22Rv1 (cell line): ENCODE measurements around the gene BFSP2.

Experiments used
- H3K27ac ChIP-seq: fragments of 450-650 bp; 2 replicates; pipeline ENCODE4 v1.5.1; 2017
- ZFX ChIP-seq: fragments of 450-650 bp; IDR thresholded peaks from 2 replicates; pipeline ENCODE4 v1.6.1; 2017; ENCODE audit warnings: antibody characterized with exemption, borderline replicate concordance
- TF ChIP-seq, protein P1 (sequence below): fragments of 450-650 bp; IDR thresholded peaks from 2 replicates; pipeline ENCODE4 v1.5.1; 2017; ENCODE audit warnings: mild to moderate bottlenecking

BFSP2 gene

DNA sequence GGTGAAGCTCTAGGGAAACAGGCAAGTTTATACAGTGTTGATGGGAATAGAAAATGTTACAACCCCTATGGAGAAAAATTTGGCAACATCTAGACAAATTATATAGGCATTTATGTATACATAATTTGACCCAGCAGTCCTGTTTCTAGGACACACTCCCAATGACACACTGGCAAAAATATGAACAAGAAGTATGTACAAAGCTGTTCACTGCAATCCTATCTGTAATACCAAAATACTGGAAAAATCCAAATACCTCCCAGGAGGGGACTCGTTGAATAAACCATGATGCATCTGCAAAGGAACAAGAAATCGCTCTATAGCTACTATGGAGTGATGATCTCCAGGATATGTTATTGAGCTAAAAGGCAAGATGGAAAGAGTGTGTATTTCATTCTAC, 8.5 kb downstream of the BFSP2 start:
- H3K27ac ChIP-seq: no peak overlapping the region
- TF ChIP-seq, protein P1, sequence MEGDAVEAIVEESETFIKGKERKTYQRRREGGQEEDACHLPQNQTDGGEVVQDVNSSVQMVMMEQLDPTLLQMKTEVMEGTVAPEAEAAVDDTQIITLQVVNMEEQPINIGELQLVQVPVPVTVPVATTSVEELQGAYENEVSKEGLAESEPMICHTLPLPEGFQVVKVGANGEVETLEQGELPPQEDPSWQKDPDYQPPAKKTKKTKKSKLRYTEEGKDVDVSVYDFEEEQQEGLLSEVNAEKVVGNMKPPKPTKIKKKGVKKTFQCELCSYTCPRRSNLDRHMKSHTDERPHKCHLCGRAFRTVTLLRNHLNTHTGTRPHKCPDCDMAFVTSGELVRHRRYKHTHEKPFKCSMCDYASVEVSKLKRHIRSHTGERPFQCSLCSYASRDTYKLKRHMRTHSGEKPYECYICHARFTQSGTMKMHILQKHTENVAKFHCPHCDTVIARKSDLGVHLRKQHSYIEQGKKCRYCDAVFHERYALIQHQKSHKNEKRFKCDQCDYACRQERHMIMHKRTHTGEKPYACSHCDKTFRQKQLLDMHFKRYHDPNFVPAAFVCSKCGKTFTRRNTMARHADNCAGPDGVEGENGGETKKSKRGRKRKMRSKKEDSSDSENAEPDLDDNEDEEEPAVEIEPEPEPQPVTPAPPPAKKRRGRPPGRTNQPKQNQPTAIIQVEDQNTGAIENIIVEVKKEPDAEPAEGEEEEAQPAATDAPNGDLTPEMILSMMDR: no peak
- TF ChIP-seq ZFX: no peak

GRCh38 chr3:133408961-133409360, 9.1 kb downstream of the BFSP2 start:
- TF ChIP-seq, protein P1: no peak
- TF ChIP-seq ZFX: no peak
- no peak overlapping the region for H3K27ac ChIP-seq

- TF ChIP-seq, protein P1: no peak
- TF ChIP-seq ZFX: no peak
- no peak overlapping the region for H3K27ac ChIP-seq
These were observed 10.5 kb downstream of the BFSP2 start for GRCh38 chr3:133410191-133410892.

- H3K27ac ChIP-seq: no peak overlapping the region
- no peak for TF ChIP-seq ZFX
- TF ChIP-seq, protein P1: no peak
These were observed 12.6 kb downstream of the BFSP2 start for GRCh38 chr3:133412183-133413132.

DNA sequence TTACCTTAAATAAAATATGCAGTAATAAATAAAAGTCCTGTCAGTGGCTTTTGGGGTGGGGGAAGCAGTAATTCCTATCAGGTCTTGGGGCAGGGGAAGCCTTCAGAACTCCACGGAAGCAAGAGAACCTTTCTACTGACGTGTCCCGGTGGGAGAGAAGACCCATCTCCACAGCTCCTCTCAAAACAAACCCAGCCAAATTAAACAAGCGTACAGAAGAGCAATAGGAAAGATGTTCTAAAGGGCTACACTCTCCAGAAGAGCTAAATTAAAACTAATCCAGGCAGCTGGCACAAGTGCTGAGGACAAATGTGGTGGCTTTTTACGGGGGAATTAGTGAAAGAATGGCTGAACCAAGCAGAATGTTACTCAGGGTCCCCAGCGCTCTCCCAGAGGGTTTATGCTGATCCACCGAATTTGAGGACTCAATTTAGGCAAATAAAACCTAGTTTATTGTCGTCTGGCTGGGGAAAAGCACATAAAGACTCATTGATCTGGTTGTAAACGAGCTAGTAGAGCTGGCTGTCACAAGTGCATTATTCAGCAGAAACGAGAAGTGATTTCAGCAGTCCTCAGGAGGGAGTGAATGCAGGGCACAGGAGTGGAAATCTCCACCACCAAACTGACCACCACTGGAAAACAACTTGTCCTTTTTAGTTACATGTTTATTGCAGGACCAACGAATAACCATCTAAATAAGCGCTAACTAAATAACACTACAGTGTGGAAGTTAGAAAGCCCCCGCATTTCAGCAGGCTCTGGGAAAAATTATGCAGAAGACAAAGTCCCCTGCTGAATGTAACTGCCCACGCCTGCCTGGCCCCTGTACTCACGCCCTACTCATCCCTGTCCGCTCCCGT, 13.5 kb downstream of the BFSP2 start:
- H3K27ac ChIP-seq: no peak overlapping the region
- TF ChIP-seq, protein P1: no peak
- TF ChIP-seq ZFX: no peak

- no peak overlapping the region for H3K27ac ChIP-seq
- TF ChIP-seq ZFX: no peak
- TF ChIP-seq, protein P1: no peak
These were observed 14.2 kb downstream of the BFSP2 start for GRCh38 chr3:133414021-133414392.
